GM21528 (cell line): ENCODE measurements around the gene GPR62.

Experiments used
- ATAC-seq: cut with Tn5 transposase; IDR thresholded peaks from one replicate; pipeline ENCODE4 v1.9.1; 2021; ENCODE audit warnings: mild to moderate bottlenecking, moderate library complexity; ENCODE audit not compliant: unreplicated experiment, low FRiP score

The GPR62 gene

DNA sequence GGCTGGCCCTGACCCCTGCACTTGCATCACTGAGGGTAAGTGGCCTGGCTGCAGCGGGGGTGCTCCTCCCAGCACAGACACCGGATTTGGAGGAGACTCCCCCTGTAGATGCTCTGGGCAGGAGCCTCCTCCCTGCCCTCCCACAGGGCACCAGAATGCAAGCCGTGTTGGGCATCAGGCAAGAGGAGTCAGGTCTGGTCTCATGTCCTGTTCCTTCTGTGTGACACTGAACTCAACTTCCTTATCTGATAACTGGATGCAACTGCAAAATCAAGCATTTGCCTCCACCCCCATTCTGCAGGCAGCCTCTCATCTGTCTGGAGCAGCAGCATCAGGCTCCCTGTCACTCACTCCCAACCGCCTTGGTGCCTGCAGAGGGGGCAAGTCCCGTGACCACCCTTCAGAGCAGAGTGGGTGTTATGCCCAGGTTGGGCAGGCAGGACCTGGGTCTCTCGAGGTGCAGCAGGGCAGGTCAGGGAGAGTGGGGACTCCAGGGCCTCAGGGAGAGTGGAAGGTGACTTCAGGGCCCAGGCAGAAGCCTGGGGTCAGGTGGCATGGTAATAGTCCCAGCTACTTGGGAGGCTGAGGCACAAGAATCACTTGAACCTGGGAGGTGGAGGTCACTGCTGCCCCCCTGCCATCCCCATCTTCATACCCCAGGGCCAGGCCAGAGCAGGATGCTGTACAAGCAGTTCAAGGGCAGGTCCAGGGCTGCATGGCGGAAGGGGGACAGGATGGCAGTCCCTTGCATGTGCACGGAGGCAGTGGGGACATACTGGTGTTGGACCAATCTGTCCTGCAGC lies 51.0 kb downstream of the GPR62 start:
- ATAC-seq, result no peak

GRCh38 chr3:52006820-52007133 lies 51.6 kb downstream of the GPR62 start:
- ATAC-seq, result no peak
